ENCODE data around the gene THEMIS. TPM values are rescaled to one million over a fixed set of nuclear protein-coding genes. Genes with fewer than 3 reads are reported as not detected.

The THEMIS gene
- total and polyA plus RNA-seq, 2 experiments from 2014 or later: not detected

GRCh38 chr6:127841811-127842210 is 59.0 kb downstream of the THEMIS start:
- no peaks in the 10 kb centered on the region for H3K9me2 ChIP-seq (replicated peaks; ENCODE audit: insufficient read depth)
- TF ChIP-seq CTCF (IDR thresholded peaks at IDR 0.05; ENCODE audit: poor library complexity) (no peak), EZH2 (IDR thresholded peaks at IDR 0.05; ENCODE audit: borderline replicate concordance) (no peak), EZH2phosphoT487 (IDR thresholded peaks at IDR 0.05; ENCODE audit: low read depth, severe bottlenecking, unreplicated experiment) (no peak)
- no peak overlapping the region for H3K27ac ChIP-seq

GRCh38 chr6:127834136-127834535 is 66.7 kb downstream of the THEMIS start:
- H3K27ac ChIP-seq: no peak overlapping the region
- no peaks in the 10 kb centered on the region for H3K4me1 ChIP-seq (ENCODE audit: insufficient read depth)
- no peaks in the 10 kb centered on the region for H3K9me2 ChIP-seq (replicated peaks; ENCODE audit: insufficient read depth)
- no peaks in the 10 kb centered on the region for H3K79me2 ChIP-seq
- no peaks in the 10 kb centered on the region for H3K27me3 ChIP-seq
- H3K4me3 ChIP-seq: no peak overlapping the region
- 88% methylated on average over 7 of the region's 7 CpGs for WGBS (ENCODE audit: low lambda C conversion rate, missing lambda C conversion rate)
- no peak for DNase-seq (ENCODE audit: low spot score)
- H3K36me3 ChIP-seq (replicated peaks; ENCODE audit: insufficient read depth, low read depth): no peaks in the 10 kb centered on the region
- H4K20me1 ChIP-seq (ENCODE audit: insufficient read depth, poor library complexity, severe bottlenecking): no peaks in the 10 kb centered on the region
- no peak overlapping the region for H3K4me2 ChIP-seq
- H2AFZ ChIP-seq: no peak overlapping the region
- TF ChIP-seq EZH2phosphoT487 (IDR thresholded peaks at IDR 0.05; ENCODE audit: low read depth, severe bottlenecking, unreplicated experiment): no peak
- TF ChIP-seq EZH2 (IDR thresholded peaks at IDR 0.05; ENCODE audit: borderline replicate concordance): no peak
- TF ChIP-seq CTCF (IDR thresholded peaks at IDR 0.05; ENCODE audit: poor library complexity): no peak
- no peaks in the 10 kb centered on the region for H3K9me3 ChIP-seq (ENCODE audit: low read depth)

More at GRCh38 chr6:127841811-127842210, 59.0 kb downstream of the THEMIS start:
- Histone ChIP-seq H4K20me1 (ENCODE audit: insufficient read depth, poor library complexity, severe bottlenecking) (no peaks in the 10 kb centered on the region), H3K9me3 (ENCODE audit: low read depth) (no peaks in the 10 kb centered on the region), H3K27me3 (no peaks in the 10 kb centered on the region), H2AFZ (no peak overlapping the region), H3K36me3 (replicated peaks; ENCODE audit: insufficient read depth, low read depth) (no peaks in the 10 kb centered on the region), H3K79me2 (no peaks in the 10 kb centered on the region), H3K4me2 (no peak overlapping the region), H3K4me1 (ENCODE audit: insufficient read depth) (no peaks in the 10 kb centered on the region), H3K4me3 (no peak overlapping the region)
- no peak for DNase-seq (ENCODE audit: low spot score)
- 70% methylated on average over 1 of the region's 1 CpG for WGBS (ENCODE audit: low lambda C conversion rate, missing lambda C conversion rate)

- H3K9me2 ChIP-seq (replicated peaks; ENCODE audit: insufficient read depth): no peaks in the 10 kb centered on the region
- no peak overlapping the region for H2AFZ ChIP-seq
- no peak overlapping the region for H3K27ac ChIP-seq
- H3K27me3 ChIP-seq: no peaks in the 10 kb centered on the region
- H3K4me3 ChIP-seq: no peak overlapping the region
- TF ChIP-seq EZH2 (IDR thresholded peaks at IDR 0.05; ENCODE audit: borderline replicate concordance): no peak
- no peak for TF ChIP-seq CTCF (IDR thresholded peaks at IDR 0.05; ENCODE audit: poor library complexity)
- no peak for TF ChIP-seq EZH2phosphoT487 (IDR thresholded peaks at IDR 0.05; ENCODE audit: low read depth, severe bottlenecking, unreplicated experiment)
- no peaks in the 10 kb centered on the region for H3K79me2 ChIP-seq
- H3K9me3 ChIP-seq (ENCODE audit: low read depth): no peaks in the 10 kb centered on the region
- no peaks in the 10 kb centered on the region for H3K4me1 ChIP-seq (ENCODE audit: insufficient read depth)
- no peaks in the 10 kb centered on the region for H3K36me3 ChIP-seq (replicated peaks; ENCODE audit: insufficient read depth, low read depth)
- H3K4me2 ChIP-seq: no peak overlapping the region
- H4K20me1 ChIP-seq (ENCODE audit: insufficient read depth, poor library complexity, severe bottlenecking): no peaks in the 10 kb centered on the region
- no peak for DNase-seq (ENCODE audit: low spot score)
These were observed 67.5 kb downstream of the THEMIS start for GRCh38 chr6:127833336-127833735.

- H3K4me1 ChIP-seq (ENCODE audit: insufficient read depth): no peaks in the 10 kb centered on the region
- no peaks in the 10 kb centered on the region for H3K36me3 ChIP-seq (replicated peaks; ENCODE audit: insufficient read depth, low read depth)
- TF ChIP-seq CTCF (IDR thresholded peaks at IDR 0.05; ENCODE audit: poor library complexity) (no peak), EZH2phosphoT487 (IDR thresholded peaks at IDR 0.05; ENCODE audit: low read depth, severe bottlenecking, unreplicated experiment) (no peak)
- no peak overlapping the region for H2AFZ ChIP-seq
- DNase-seq (ENCODE audit: low spot score): no peak
- no peaks in the 10 kb centered on the region for H4K20me1 ChIP-seq (ENCODE audit: insufficient read depth, poor library complexity, severe bottlenecking)
- H3K4me2 ChIP-seq: no peak overlapping the region
- H3K9me2 ChIP-seq (replicated peaks; ENCODE audit: insufficient read depth): no peaks in the 10 kb centered on the region
- no peak overlapping the region for H3K27ac ChIP-seq
- H3K9me3 ChIP-seq (ENCODE audit: low read depth): no peaks in the 10 kb centered on the region
- H3K79me2 ChIP-seq: no peaks in the 10 kb centered on the region
- WGBS (ENCODE audit: low lambda C conversion rate, missing lambda C conversion rate): 41% methylated on average over 1 of the region's 1 CpG
- no peaks in the 10 kb centered on the region for H3K27me3 ChIP-seq
- H3K4me3 ChIP-seq: no peak overlapping the region
These were observed 68.5 kb downstream of the THEMIS start for GRCh38 chr6:127832381-127832780.

All from hepatocyte (in vitro differentiated cells).